Retinal pigment epithelial cell (primary cell): ENCODE measurements around the gene VWA8.
"Not testable (repeated sequence)": the region's sequence is repeated elsewhere in the genome, so short reads cannot be mapped to it uniquely, and the experiment has no call there.

ENCODE experiments used
- DNase-seq: peaks from one replicate; pipeline ENCODE4 v3.0.0-alpha.2; 2010; ENCODE audit warnings: low read depth
- H3K4me3 ChIP-seq: 2 replicates; pipeline ENCODE4 v1.5.1; 2011; ENCODE audit warnings: mild to moderate bottlenecking, low read length, control low read depth, moderate library complexity
- CTCF ChIP-seq: conservative IDR thresholded peaks from 2 replicates; pipeline ENCODE4 v1.5.1; 2011; ENCODE audit warnings: low read depth, low read length, control low read depth, inconsistent platforms

VWA8 gene

DNA sequence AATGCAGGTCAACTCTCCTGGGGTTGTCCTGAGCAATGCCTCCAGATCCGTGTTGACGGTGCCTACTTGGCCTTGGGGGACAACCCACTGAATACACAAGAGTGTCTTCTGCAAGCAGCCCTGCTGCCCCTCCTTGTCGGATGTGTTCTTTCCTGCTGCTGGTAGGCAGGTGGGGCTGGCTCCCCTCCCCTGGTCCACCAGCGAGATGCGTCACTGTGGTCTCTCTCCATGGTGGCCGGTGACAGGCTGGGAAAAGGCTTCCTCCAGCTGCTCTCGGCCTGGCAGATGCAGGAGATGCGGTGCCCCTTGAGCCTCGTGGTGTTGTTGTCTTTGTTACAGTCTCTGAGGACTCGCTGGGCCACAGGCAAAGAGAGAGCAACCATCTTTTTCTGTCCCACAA lies 418.6 kb downstream of the VWA8 start:
- TF ChIP-seq CTCF = no peak
- DNase-seq = no peak

DNA sequence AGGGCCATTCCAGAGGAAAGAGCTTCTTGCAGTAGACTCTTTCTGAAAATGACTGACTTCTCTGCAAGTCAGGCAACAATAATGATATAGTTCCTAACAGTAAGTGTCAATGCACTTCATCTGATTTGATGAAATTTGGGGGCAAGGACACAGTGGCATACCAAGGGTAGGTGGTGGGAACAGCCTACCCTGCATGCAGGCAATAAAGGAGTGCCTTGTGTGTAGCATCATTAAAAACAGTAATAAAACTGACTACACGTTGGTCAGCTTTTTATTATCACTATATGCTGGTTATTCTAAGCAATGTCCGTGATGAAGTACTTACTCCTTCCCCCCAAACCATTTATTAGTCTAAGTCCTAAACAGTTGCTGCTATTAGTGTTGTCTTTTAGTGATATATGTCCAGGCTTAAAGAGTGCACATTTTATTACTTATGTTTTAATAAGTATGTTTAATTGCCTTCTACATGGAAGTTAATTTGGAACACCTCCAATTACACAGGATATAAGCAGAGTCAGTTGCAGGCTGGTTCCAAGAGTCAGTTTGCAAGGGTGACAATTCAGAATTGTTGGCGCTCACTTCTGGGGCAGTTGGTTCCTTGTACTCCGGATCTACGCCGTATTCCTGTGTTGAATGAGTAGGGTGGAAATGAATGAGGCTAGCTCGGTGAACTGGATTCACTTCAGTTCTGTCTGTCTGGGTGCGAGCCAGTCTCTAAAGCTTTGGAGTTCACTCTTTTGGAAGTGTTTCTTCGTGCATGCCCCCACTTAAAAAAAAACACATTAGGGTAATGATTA lies 419.6 kb downstream of the VWA8 start:
- TF ChIP-seq CTCF = no peak
- DNase-seq = no peak
- H3K4me3 ChIP-seq = no peak overlapping the region

More for the DNA sequence above, 418.6 kb downstream of the VWA8 start:
- H3K4me3 ChIP-seq = no peak overlapping the region

DNA sequence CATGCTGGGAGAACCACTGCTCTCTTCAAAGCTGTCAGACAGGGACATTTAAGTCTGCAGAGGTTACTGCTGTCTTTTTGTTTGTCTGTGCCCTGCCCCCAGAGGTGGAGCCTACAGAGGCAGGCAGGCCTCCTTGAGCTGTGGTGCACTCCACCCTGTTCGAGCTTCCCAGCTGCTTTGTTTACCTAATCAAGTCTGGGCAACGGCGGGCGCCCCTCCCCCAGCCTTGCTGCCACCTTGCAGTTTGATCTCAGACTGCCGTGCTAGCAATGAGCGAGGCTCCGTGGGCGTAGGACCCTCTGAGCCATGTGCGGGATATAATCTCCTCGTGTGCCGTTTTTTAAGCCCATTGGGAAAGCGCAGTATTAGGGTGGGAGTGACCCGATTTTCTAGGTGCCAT lies 420.7 kb downstream of the VWA8 start:
- H3K4me3 ChIP-seq, DNase-seq: not testable (repeated sequence)

DNA sequence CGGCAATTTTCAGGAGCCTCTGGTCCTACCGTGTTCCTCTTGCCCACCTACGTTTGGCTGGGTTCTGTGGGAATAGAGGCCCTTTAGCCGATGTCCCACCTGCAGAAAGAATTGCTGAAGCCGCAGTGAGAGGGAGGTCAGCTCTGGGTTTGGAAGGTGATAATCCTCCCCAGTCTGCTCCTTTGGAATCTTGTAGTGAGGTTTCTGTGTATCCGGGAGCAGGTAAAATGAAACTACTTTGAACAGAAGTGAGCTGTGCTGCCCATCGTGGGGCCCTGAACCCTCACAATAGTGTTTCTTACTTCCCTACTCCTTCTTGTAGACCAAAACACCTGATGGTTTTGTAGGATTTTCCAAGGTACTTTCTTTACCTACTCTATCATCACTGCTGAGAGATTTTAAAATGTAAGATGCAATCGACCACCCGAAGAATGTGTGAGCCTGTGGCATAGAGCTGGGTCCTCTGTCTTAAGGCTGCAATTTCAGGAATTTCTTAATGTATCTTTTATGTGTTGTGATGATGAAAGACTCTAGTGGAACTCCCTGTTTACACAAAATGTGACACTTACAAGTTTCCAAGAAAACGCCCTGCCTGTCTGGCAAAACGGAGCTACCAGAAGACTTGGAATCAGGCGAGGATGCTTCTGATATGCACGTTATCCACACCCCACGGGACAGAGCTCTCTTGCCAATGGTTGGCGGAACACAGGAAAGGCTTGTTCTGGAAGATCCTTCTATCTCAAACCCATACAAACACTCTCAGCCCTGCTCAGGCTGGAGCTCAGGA lies 427.4 kb downstream of the VWA8 start:
- no peak overlapping the region for H3K4me3 ChIP-seq
- no peak for DNase-seq
- no peak for TF ChIP-seq CTCF

- no peak for TF ChIP-seq CTCF
- no peak for DNase-seq
Measured at GRCh38 chr13:41528021-41528420, 432.9 kb downstream of the VWA8 start.

DNA sequence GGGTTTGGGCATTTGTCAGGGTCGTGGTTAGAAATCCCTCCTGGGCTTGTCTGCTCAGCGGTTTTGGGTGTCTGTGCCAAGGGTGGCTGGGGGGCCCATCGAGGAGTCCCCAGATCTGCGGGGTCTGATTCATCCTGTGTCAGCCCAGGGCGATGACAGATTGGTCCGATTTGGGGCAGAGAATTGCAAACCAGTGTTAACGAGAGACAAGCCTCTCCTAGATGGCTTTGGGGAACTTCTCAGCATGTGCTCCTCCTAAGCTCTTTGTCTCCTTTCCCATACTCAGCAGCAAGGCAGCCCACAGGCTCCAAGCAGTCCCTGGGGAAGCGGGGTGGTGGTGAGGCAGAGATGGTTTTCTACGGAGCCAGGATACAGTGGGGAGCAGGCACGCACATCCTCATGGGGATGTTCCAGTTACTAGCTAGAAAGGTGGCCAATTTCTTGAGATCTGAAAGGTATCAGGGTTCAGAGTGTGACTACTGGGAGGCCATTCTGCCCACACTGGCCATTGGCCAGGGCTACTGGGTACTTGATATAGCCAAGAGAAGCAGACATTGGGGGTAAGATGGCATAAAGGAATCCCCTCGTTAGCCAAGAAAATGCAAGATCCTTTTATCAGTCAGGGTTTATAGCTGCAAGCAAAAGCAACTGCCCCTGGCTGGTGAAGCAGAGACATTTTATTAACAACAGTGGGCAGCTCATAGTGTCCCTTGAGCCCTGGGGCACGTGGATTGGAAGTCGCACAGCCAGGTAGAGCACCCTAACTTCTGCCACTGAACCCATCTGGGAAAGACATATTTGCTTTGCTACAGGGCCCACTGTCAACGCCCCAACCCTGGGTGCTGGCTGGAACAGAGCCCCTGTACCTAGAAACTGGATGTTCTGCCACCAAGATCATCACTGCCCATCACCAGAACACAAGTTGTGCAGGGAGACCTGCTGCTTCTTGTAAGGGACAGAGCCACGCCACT lies 440.0 kb downstream of the VWA8 start:
- no peak for DNase-seq
- no peak overlapping the region for H3K4me3 ChIP-seq
- no peak for TF ChIP-seq CTCF

More at GRCh38 chr13:41528021-41528420, 432.9 kb downstream of the VWA8 start:
- H3K4me3 ChIP-seq = no peak overlapping the region

DNA sequence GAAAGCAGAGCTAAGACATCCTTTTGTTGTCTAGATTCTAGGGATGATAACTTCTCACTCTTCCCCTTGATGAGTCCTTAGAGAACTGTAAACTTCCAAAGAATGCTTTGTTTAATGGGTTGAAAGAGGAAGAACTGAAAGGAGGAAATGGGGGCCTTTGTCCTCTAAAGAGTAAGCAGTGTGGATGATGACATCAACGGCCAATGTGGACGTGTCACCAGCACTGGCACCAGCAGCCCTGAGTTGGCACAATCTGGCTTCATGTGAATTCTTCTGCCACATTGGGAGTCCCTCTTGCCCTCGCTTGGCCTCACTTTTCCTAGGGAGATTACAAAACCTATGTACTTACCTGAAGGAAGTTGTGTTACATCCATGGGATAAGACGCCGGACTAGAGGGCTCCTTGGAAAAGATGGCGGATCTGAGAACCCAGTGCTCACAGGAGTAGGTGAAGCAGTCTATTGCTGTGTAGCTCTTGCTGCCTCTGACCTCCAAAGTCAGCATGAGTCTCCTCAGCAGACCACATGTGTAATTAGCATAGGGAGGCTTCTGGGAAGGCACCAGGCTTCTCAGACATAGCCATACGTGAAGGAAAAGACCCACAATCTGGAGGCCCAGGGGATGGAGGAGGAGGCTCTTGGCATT lies 440.8 kb downstream of the VWA8 start:
- no peak for DNase-seq
- no peak for TF ChIP-seq CTCF
- no peak overlapping the region for H3K4me3 ChIP-seq
